NOMO-1 (cell line): Measurements from ENCODE around the gene MNX1.

ENCODE experiments used
- DNase-seq, 2 experiments: peaks; one replicate each; lab custom pipeline; 2025; ENCODE audit not compliant: unreplicated experiment in 2 of 2; lab: John Stamatoyannopoulos, UW

The MNX1 gene

DNA sequence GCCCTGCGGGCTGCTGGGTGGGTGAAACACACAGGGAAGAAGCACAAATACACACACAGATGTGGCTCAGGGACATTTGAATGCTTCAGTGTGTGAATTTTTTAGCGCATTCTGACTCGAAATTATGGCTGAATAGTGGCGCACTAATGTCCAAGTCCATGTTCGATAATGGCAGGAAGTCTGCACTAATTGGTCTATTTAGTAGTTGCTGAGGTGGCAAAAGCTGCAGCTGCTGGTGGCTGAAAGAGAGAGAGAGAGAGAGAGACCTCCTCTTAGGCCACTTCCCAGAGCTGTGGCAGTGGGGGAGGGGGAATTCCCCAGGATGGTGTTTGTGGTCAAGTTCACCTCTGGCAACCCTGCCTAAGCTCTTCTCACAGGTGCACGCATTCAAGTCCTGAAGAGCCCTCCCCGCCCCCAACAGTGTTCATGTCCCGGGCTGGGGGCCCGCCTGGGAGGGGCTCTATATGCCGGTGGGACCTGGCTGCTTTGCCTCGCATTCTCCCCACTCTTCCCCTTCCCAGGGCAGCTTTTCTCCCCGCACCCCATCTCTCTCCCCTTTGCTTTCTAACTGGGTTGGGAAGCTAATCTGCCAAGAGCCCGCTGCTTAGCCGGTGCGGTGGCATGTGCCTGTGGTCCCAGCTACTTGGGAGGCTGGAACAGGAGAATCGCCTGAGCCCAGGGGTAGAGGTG lies 6.0 kb upstream of the MNX1 start:
- DNase-seq: no peak

DNA sequence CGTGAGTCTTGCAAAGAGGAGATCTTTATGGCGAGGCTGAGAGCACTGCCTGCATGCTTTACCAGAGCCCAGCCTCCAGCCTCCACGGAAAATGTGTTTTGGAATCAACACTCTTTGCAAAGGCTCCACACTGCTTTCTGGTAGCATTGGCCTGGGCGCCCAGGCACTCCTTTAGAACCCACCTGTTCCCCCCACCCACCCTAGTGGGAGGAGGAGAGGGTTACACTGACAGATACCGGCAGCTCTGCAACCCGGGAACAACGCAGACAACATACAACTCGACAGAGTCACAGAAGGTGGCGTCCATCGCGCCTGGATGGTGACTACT lies 5.5 kb upstream of the MNX1 start:
- no peak for DNase-seq

- DNase-seq: no peak
Measured at GRCh38 chr7:157014635-157015555, 4.4 kb upstream of the MNX1 start.

DNA sequence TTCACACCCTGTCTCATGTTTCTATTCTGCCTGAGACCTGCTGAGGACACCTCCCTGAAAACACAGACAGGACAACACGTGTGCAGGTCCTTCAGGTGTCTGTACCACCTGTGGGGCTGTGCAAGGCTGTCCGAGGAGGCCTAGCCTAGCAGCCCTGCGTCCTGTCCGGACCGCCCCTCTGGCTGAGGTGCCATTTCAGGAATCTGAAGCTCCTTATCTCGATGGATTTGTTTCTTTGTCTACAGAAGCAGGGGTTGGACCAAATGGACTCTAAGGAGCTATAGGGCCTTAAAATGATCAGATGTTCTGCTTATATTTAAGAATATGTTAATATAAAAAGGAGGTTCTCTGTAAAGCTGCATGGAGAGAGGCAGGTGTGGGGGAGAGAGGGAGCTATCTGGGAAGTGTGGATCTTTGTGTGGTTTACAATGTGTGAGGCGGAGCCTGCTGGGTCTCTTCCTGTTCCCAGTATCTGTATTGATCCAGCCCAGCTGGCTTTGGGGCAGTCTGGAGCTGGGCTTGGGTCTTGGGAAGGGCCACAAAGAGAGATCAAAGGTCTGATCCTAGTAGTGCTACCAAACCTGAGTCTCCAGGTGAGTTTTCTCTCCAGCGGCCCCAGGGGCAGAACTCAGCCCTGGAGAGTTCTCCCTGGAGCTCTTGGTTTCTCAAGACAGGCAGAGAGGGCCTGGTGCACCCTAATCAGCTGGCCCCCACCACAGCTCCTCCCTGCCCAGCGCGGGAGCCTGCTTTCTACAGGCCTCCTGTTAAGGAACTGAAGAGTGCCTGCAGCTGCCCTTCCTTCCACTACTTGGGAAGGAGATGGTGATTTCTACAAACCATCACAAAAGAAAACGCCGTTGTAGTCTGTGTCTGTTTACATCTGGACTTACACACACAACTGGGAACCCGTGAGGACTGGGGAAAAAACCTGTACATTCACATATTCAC lies 3.4 kb upstream of the MNX1 start:
- no peak for DNase-seq

DNA sequence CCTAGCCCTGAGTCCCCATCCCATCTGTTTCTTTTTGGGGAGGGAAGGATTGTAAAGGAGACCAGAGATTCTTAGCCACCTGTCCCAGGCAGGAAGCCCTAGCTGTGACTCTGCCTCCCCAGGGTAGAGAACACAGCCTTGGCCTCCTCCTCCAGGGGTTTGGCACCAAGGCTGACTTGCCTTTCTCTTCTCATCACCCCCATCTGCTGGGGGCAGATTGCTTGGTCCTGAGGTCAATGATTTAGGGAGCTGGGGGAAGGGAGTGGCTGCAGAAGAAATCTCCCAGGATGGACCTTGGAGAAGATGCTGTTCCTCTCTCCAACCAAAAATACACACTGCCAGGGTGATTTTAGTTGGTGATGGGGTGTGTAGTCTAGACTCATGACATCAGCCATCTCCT lies 2.6 kb upstream of the MNX1 start:
- no peak for DNase-seq

- no peak for DNase-seq
Measured at GRCh38 chr7:157012113-157012547, 1.7 kb upstream of the MNX1 start.

DNA sequence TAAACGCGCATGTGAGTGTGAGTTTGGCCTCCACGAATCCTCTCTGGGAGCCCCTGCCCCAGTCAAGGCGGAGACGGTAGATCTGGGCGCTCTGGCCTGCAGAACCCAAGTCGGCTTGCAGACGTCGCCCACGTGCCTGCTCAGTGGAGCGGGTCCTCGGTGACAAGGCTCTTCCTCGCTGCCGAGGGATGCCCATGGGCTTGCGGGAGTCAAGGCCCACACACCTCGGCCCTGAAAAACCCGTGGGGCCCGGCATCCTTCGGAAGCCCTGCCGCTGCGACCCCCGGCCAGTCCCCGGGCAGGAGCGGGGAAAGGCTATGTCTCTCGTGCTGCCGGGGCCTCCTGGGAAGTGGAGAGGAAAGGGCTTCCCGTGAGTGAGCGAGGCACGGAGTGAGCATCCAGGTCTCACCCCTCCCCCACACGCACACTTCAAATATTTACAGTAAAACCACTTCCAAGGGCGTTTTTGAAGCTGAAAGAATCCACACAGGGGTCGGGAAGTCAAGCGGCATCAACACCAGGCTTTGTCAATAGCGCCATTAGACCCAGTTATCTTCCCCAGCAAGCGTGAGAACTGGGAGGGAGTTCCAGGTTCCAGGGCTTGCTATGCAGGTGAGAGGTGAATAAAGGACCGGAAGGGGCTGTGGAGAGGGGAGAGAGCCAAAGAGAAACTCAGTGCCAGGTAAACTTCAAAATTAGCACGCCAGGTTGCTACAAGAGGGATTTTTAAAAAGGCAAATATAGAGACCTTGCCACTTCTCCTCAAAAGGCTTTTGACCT lies 1.1 kb upstream of the MNX1 start:
- DNase-seq: no peak

DNA sequence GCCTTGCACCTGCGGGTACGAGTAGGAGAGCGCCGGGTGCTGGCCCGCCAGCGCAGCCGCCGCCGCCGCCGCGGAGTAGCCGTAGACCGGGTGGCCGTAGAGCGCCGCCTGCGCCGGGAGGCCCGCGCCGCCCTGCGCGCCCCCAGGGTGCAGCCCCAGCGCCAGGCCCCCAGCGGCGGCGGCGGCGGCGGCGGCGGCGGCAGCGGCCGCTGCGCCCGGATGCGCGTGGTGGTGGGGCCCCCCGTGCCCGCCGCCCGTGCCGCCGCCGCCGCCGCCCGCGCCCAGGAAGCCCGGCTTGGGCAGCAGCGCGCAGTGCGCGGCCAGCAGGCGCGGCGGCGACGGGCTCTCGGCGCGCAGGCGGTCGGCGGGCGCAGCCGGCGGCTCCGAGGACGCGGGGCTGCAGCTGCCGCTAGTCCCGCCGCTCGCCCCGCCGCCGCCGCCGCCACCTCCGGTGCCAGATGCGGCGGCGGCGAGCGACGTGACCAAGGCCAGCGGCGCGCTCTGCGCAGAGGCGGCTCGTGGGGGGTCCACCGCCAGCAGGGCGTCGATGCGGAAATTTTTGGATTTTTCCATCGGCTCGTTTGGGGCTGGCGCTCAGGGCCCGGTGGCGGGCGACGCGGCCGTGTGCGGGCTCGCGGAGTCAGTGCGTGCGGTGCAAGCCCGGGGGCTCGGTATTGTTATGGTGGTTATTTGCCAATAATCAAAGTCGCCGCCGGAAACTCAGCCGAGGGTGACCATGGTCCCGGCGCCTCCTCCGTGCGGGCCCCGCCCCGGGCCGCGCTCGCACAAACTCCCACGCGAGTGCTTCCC lies 480 bp downstream of the MNX1 start:
- DNase-seq: no peak

DNA sequence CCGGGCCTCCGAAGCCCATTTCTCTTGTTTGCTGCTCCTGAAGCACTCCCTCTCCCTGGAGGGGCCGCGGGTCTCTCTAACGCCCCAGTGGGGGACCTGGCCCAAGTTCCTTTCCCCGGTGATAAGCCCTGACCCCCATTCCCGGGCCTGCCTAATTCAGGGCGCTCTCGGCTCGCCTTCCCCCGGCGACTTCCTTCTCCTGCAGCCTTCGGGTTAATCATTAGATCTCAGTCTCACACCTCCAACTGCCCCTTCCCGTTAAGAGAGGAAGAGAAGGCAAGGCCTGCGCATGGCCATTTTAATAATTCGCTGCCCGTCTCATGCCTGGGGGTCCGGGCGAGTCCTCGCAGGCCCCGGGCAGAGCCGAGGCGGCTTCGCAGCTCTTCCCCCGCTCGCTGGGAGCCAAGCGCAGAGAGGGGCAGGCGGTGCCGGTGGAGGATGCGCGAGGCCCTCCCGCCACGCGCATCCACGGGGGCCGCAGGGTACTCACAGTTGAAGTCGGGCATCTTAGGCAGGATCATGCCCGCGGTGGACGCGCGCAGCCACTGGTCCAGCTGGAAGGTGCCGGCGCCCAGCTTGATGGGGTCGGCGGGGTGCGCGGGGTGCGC lies 1.2 kb downstream of the MNX1 start:
- DNase-seq: no peak

DNA sequence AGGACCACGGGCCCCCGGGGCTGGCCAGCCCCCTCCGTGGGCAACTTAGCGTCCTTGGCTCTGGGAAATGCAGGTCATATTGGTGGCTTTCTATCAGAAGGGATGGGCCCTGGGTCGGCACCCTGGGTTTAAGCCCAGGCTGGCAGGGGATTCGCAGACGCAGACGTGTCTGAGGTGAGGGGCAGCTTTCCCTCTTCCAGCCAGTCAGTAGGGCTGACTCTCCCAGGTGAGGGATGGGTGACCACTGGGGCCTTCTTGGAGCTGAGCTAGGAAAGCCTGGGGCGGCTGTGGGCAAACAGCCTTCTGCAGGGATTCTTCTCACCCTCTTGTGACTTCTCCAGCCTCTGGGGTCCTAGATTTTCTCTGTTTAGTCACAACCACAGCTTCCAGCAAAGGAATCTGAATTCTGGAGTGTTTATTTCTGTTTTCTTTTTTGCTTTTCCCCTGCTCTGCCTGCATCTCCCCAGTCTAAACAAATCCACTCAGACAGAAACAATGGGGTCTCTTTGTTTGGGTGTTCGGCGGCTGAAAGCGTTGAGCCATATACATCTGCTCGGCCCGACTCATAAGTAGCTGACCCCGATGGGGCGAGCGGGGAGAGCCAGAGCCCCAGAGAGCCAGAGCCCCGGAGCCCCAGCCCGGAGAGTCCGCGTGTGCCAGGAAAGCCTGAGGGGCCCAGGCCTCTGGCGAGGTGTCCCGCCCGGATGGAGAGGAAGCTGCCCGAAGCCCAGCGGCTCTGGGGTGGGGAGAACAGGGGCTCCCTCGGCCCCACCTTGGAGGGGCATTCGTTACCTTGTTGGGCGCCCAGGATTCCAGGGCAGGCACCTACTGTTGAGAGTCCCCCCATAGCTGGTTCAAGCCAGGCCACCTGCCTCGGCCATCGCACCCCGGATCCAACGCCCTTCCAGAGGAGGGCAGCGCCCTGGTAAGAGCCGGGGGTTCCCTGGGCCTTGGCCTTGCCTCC lies 2.0 kb downstream of the MNX1 start:
- DNase-seq: no peak

DNA sequence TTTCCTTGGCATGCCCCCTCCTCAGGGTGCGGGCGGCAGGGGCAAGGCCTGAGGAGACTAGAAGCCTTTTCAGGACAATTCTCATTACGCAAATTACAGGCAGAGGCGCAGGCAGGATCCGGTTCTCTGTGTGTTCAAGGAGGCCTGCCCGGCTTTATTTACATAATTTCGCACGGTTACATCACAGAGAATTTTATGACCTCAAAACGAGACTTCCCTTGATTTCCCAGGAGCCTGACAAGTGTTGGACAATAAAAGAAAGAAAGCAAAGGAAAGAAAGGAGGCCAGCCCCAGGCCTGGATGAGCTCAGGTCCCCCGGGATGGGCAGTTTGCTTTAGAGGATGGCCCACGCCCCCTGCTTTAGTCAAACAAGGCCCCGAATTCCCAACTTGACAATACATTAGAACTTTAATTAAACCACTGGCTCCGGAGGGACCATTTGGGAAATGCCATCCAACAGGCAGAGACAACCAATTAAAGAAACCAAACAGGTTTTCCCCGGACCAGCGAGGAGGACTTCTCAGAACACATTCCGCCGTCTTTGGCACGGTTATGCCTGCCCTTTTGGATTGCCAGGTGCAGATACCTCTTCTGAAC lies 2.9 kb downstream of the MNX1 start:
- DNase-seq: no peak

GRCh38 chr7:157006829-157007469 lies 3.5 kb downstream of the MNX1 start:
- DNase-seq: no peak

DNA sequence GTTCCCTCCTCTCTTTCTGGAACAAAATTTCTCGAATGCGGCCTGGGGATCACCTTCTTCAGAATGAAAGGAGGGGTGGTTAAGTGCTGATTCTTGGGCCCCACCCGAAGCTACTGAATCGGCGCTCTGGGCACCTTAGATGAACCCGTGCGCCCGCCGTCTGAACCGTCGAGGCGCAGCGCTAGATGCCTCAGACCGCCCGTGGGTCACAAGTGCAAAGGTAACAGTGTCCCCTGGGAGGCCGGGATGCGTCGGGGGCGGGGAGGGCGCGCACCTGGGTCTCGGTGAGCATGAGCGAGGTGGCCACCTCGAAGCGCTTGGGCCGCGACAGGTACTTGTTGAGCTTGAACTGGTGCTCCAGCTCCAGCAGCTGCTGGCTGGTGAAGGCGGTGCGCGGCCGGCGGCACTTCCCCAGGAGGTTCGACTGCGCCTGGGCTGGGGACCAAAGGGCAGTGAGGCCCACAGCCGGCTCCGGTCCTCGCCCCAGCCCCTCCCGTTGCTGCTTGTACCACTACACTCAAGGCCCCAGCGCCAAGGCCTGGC lies 4.2 kb downstream of the MNX1 start:
- DNase-seq: no peak

DNA sequence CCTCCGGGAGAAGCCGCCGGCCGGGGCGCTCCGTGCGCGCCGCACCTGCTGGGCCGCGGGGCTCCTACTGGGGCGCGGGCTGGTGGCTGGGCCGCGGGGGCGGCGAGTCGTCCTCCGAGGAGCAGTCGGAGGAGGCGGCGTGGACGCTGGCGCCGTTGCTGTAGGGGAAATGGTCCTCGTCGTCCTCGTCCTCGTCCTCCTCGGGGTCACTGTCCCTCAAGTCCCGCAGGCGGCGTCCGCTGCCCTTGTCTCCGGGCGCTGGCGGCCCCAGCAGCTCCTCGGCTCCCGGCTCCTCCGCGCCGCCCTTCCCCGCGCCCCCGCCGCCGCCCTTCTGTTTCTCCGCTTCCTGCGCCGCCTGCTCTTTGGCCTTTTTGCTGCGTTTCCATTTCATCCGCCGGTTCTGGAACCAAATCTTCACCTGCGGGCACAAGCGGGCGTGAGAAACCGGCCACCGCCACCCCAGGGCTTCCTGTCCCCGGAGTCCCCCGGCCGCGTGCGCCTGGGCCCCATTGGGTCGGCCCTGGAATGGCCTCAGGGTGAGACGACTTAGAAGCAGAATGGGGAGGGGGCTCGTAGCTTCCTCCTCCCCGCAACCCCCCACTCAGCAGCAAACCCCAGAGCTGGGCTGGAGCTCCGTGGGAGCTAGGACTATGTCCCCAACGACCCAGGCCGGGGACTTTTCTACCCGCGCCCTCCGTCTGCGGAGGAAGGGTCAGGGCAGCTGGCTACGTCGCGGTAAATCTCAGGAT lies 4.8 kb downstream of the MNX1 start:
- DNase-seq: no peak

GRCh38 chr7:157004521-157005455 lies 5.7 kb downstream of the MNX1 start:
- DNase-seq: no peak
